GM21526 (cell line): ENCODE results near the gene PIEZO1.

ENCODE experiments used
- ATAC-seq: cut with Tn5 transposase; IDR thresholded peaks from one replicate; pipeline ENCODE4 v1.9.1; 2021; ENCODE audit warnings: moderate library complexity; ENCODE audit not compliant: unreplicated experiment, low FRiP score

Gene PIEZO1

GRCh38 chr16:88706965-88707826 lies 77.8 kb downstream of the PIEZO1 start:
- ATAC-seq = no peak

GRCh38 chr16:88706229-88706964 lies 78.6 kb downstream of the PIEZO1 start, which contains the start of the genes CTU2 and RNF166:
Gene CTU2, plus strand, starts transcription at chr16:88706503. Its CDS starts 28 bp downstream, at chr16:88706531.
Gene RNF166, minus strand, starts transcription at chr16:88706408. Its CDS starts 83 bp downstream, at chr16:88706325.
- ATAC-seq = peak; percentile 55

- peak; percentile 9 for ATAC-seq
Measured at GRCh38 chr16:88705801-88706228, 79.2 kb downstream of the PIEZO1 start.

GRCh38 chr16:88705076-88705684 lies 79.8 kb downstream of the PIEZO1 start:
- no peak for ATAC-seq

GRCh38 chr16:88703486-88704309 lies 81.3 kb downstream of the PIEZO1 start:
- ATAC-seq = no peak

GRCh38 chr16:88702371-88703210 lies 82.4 kb downstream of the PIEZO1 start:
- ATAC-seq = no peak

GRCh38 chr16:88701581-88702370 lies 83.2 kb downstream of the PIEZO1 start:
- ATAC-seq = no peak

- ATAC-seq = peak; percentile 46
Measured at GRCh38 chr16:88700636-88701482, 84.2 kb downstream of the PIEZO1 start.

- ATAC-seq = no peak
Measured at GRCh38 chr16:88700322-88700635, 84.7 kb downstream of the PIEZO1 start.

- ATAC-seq = no peak
Measured at GRCh38 chr16:88699180-88699579, 85.8 kb downstream of the PIEZO1 start.

GRCh38 chr16:88698646-88699045 lies 86.4 kb downstream of the PIEZO1 start:
- no peak for ATAC-seq

GRCh38 chr16:88697831-88698615 lies 87.0 kb downstream of the PIEZO1 start:
- no peak for ATAC-seq

GRCh38 chr16:88697116-88697830 lies 87.7 kb downstream of the PIEZO1 start:
- no peak for ATAC-seq

GRCh38 chr16:88696441-88696840 lies 88.6 kb downstream of the PIEZO1 start:
- no peak for ATAC-seq

- no peak for ATAC-seq
Measured at GRCh38 chr16:88695753-88696152, 89.3 kb downstream of the PIEZO1 start.

- ATAC-seq = no peak
Measured at GRCh38 chr16:88695218-88695617, 89.8 kb downstream of the PIEZO1 start.
